CD4-positive, alpha-beta T cell treated with Interleukin-15 for 4 hours (primary cell): ENCODE data around the gene STK35.

Experiments used
- DNase-seq: peaks from one replicate; pipeline ENCODE4 v3.0.0-alpha.2; 2020; ENCODE audit warnings: low spot score

The STK35 gene

GRCh38 chr20:2135013-2135412, 33.4 kb downstream of the STK35 start:
- no peak for DNase-seq

GRCh38 chr20:2136275-2136674, 34.6 kb downstream of the STK35 start:
- no peak for DNase-seq

- DNase-seq: no peak
These were observed 36.0 kb downstream of the STK35 start for GRCh38 chr20:2137552-2138201.

DNA sequence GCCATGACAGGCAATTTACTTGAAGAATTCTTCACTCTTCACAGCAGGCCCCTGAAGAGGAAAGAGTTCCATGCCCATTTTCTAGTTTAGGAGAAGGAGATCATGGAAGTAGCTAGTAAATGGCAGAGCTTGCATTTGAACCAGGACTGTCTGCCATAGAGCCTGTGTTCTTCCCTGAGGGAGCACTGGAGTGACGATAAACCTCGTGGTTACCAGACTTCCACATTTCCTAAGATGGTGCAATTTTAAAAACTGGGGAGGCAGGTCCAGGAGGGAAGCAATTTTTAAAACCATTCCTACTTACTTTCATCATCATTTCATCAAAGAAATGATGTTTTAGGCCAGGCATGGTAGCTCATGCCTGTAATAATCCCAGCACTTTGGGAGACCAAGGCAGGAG, 36.8 kb downstream of the STK35 start:
- DNase-seq: no peak

- no peak for DNase-seq
These were observed 37.6 kb downstream of the STK35 start for GRCh38 chr20:2139250-2139649.

DNA sequence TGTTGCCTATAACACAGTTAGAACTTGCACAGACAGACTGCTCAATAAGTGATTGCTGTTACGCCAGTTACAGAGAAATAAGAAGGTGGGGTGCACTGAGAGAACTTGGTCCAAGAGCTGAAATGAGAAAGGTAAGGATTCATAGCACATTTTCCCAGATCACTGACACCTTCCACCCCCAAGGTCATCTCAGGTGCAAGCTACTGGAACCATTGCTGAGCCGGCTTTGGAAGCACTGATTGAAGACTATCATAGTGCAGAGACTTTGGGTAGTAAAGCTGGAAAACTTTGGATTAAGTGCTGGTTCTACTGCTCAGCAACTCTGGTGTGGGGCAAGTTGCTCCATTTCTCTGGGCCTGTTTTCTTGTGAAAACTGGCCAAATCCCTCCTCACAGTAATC, 38.1 kb downstream of the STK35 start:
- no peak for DNase-seq

DNA sequence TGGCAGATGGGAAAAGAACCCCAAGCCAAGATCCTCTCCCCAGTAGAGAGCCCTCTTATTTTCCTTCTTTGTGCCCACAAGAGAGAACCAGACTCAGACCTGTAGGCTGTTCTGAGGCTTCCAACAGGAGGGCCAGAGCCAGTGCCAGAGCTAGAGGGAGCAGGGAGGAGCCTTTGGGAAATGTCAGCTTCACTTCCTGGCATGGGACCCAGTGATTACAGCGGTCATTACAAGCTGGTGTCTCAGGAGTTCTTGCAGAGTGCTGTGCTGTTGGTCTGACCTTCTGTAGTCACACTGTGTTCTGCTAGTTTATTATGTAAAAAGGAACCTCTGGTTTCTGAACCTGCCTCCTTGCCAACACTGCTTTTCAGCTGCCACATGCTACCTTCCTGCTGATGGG, 38.9 kb downstream of the STK35 start:
- DNase-seq: no peak

- DNase-seq: no peak
These were observed 40.3 kb downstream of the STK35 start for GRCh38 chr20:2141600-2142575.

DNA sequence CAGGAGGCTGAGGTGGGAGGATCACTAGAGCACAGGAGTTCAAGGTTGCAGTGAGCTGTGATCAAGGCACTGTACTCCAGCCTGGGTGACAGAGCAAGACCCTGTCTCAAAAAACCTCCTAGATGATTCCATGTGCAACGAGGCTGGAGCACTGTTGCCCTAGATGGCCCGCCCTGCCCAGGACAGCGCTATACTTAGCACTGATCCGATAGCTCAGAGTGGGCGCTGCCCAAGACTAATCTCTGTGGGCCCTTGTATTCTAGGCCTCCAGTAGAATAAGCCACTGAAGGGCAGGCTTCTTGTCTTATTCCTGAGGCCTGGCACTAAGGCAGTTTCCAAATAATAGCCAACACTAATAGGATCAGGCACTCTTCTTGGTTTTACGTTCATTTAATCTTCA, 41.0 kb downstream of the STK35 start:
- no peak for DNase-seq

- no peak for DNase-seq
These were observed 42.0 kb downstream of the STK35 start for GRCh38 chr20:2143594-2143993.

- no peak for DNase-seq
These were observed 43.2 kb downstream of the STK35 start for GRCh38 chr20:2144850-2145249.

DNA sequence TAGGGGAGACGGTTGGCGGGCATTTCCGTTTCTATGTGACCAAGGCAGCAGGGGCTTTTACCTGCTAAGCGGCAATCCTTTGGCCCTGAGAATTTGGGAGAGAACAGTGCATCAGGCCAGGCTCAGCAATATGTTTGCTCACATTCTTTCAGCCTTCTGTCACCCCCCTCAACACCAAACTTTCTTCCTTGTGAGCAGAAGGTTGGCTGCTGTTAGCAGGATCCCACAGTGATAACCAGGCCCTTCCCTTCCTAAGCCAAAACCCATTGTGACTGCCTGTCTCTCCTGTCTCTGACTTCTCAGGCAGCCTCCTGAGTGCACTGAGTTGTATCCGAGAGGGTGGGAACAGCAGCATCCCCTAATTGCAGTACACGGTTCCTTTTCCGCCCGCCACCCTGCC, 43.7 kb downstream of the STK35 start:
- no peak for DNase-seq

- DNase-seq: no peak
These were observed 44.6 kb downstream of the STK35 start for GRCh38 chr20:2146080-2146867.

GRCh38 chr20:2149507-2149906, 47.9 kb downstream of the STK35 start:
- DNase-seq: no peak

GRCh38 chr20:2150660-2151059, 49.0 kb downstream of the STK35 start:
- no peak for DNase-seq

GRCh38 chr20:2151858-2152281, 50.2 kb downstream of the STK35 start:
- no peak for DNase-seq

DNA sequence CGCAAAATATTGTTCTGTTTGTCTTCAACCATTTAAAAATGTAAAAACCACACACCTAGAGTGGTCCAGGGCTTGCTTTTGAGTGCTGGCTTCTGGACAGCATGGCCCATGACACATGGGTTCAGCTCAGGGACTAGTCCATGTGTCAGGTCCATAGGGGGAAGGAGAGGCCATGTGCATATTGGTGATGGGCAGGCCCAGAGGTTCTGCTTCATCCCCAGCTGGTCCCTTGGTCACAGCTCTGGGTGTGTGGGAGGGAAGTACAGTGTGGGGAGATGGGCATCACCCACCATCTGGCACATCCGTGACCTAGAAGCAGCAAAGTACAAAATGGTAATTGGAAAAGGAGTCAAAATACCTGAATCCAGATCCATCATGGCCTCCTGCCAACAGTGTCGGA, 50.7 kb downstream of the STK35 start:
- DNase-seq: no peak

- DNase-seq: no peak
These were observed 51.7 kb downstream of the STK35 start for GRCh38 chr20:2153326-2153725.

GRCh38 chr20:2156224-2156623, 54.6 kb downstream of the STK35 start:
- DNase-seq: no peak

GRCh38 chr20:2156666-2157624, 55.3 kb downstream of the STK35 start:
- no peak for DNase-seq

DNA sequence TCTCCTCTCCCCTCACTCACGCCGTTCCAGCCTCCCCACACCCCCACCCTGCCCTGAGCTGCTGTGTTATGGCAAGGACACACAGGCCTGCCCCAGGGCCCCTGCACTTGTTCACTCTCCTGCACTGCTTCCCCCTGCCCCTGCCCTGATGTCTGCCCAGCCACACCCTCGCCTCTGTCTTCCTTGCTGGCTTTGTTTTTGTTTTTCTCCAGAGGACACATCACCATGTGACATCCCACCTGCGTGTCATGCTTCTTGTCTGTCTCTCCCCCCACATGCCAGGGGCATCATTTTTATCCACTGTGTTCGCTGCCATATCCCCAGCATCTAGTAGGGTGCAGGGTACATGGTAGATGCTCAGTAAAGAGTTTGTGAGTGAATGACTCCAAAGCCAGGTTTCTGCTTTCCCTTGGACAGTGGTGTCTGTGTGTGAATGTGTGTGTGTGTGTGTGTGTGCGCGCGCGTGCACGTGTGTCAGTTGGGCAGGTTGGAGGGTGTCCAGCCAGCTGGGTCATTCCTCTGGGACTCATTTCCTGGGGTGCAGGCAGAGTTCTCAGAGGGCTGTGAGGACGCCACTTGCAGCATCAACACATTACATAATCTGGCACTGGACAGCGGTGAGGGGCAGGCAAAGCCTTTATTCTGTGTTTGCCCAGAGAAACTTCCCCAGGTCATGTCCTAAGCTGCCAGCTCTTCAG, 60.6 kb downstream of the STK35 start:
- no peak for DNase-seq
